Measurements from ENCODE around the gene ICA1.

The ICA1 gene

GRCh38 chr7:8159595-8159994 is 102.4 kb downstream of the ICA1 start:
- TF ChIP-seq, protein P1, sequence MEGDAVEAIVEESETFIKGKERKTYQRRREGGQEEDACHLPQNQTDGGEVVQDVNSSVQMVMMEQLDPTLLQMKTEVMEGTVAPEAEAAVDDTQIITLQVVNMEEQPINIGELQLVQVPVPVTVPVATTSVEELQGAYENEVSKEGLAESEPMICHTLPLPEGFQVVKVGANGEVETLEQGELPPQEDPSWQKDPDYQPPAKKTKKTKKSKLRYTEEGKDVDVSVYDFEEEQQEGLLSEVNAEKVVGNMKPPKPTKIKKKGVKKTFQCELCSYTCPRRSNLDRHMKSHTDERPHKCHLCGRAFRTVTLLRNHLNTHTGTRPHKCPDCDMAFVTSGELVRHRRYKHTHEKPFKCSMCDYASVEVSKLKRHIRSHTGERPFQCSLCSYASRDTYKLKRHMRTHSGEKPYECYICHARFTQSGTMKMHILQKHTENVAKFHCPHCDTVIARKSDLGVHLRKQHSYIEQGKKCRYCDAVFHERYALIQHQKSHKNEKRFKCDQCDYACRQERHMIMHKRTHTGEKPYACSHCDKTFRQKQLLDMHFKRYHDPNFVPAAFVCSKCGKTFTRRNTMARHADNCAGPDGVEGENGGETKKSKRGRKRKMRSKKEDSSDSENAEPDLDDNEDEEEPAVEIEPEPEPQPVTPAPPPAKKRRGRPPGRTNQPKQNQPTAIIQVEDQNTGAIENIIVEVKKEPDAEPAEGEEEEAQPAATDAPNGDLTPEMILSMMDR (IDR thresholded peaks at IDR 0.05; ENCODE audit: low read depth, low read length), result no peak
- no peak for DNase-seq (ENCODE audit: low read depth, low spot score)
- in situ Hi-C loops (cut with HindIII; ENCODE audit: low sequenced_read_pairs), result no loop called here
- no peak overlapping the region for H3K4me3 ChIP-seq (ENCODE audit: low read depth, low read length)

GRCh38 chr7:8157296-8157695 is 104.7 kb downstream of the ICA1 start:
- H3K4me3 ChIP-seq (ENCODE audit: low read depth, low read length), result no peak overlapping the region
- TF ChIP-seq, protein P1 (IDR thresholded peaks at IDR 0.05; ENCODE audit: low read depth, low read length), result no peak
- in situ Hi-C loops (cut with HindIII; ENCODE audit: low sequenced_read_pairs), result no loop called here

DNA sequence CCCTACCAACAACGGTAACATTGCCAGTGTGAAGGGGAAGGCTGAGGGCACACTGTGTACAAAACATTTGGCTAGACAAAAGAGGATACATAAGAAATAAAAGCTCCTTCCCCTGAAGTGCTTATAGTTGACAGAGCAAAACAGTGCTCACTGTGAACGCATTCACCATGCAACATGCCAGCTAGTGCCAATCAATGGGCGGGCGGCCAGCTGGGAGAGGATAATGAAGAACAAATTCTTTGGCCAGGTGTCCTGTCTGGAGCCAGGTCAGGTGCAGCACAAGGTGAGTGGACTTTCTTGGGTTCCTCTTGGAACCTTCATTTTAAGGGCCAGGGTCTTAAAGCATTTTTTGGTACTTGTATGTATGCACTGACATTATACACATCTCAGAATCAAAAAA is 106.1 kb downstream of the ICA1 start:
- TF ChIP-seq, protein P1 (IDR thresholded peaks at IDR 0.05; ENCODE audit: low read depth, low read length), result no peak
- no peak overlapping the region for H3K4me3 ChIP-seq (ENCODE audit: low read depth, low read length)
- in situ Hi-C loops (cut with HindIII; ENCODE audit: low sequenced_read_pairs), result no loop called here
- DNase-seq (ENCODE audit: low read depth, low spot score), result no peak

More at GRCh38 chr7:8157296-8157695, 104.7 kb downstream of the ICA1 start:
- DNase-seq (ENCODE audit: low read depth, low spot score), result no peak

GRCh38 chr7:8154272-8154671 is 107.7 kb downstream of the ICA1 start:
- TF ChIP-seq, protein P1 (IDR thresholded peaks at IDR 0.05; ENCODE audit: low read depth, low read length), result no peak
- in situ Hi-C loops (cut with HindIII; ENCODE audit: low sequenced_read_pairs), result no loop called here

DNA sequence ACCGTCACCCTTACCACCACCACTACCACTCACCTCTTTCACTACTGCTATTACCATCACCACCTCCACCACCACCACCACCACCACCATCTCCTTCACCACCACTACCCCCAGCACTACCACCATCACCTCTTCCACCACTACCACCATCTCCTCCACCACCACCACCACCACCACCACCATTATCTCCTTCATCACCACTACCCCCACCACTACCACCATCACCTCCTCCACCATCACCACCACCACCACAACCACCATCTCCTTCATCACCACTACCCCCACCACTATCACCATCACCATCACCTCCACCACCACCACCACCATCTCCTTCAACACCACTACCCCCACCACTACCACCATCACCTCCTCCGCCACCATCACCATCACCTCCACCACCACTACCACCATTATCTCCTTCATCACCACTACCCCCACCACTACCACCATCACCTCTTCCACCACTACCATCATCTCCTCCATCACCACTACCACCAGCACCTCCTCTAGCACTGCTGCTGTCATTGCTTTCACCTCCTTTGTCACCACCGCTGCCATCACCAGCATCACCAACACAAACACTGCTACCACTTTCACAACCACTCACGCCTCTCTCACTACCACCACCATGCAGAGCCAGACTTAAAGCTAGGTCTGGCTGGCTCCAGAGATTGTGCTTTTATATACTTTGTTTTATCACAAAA is 109.3 kb downstream of the ICA1 start:
- in situ Hi-C loops (cut with HindIII; ENCODE audit: low sequenced_read_pairs), result no loop called here
- TF ChIP-seq, protein P1 (IDR thresholded peaks at IDR 0.05; ENCODE audit: low read depth, low read length), result no peak

More at GRCh38 chr7:8154272-8154671, 107.7 kb downstream of the ICA1 start:
- no peak for DNase-seq (ENCODE audit: low read depth, low spot score)
- no peak overlapping the region for H3K4me3 ChIP-seq (ENCODE audit: low read depth, low read length)

DNA sequence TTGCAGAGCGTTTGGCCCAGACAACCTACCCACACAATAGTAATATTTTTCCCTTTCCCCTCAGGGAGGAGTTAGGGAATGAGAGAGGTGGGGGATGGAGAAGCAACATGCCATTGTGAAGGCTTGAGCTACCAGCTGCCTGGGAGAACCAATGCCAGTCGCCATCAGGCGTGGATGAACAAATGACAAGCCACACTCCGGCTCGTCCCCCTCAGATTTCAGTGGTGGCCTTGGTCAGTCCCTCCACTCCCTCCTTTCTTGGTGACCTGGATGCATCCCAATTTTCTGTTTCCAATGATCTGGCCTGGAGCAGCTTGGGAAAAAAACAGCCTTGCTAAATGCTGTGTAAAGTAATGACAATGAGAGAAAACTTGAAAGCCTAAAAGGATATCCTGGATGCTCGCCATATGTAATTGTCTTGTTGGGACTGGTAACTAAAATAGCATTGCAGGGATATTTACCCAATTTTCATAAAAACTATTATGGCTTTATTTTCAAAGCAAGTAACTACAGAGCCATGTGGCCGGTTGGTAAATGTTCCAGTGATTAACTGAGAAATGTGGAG is 110.7 kb downstream of the ICA1 start:
- DNase-seq (ENCODE audit: low read depth, low spot score), result no peak
- no peak overlapping the region for H3K4me3 ChIP-seq (ENCODE audit: low read depth, low read length)
- in situ Hi-C loops (cut with HindIII; ENCODE audit: low sequenced_read_pairs), result no loop called here
- TF ChIP-seq, protein P1 (IDR thresholded peaks at IDR 0.05; ENCODE audit: low read depth, low read length), result no peak

More for the DNA sequence above, 109.3 kb downstream of the ICA1 start:
- no peak overlapping the region for H3K4me3 ChIP-seq (ENCODE audit: low read depth, low read length)
- no peak for DNase-seq (ENCODE audit: low read depth, low spot score)

All from astrocyte of the spinal cord (primary cell).